ENCODE measurements around the gene KLRD1.

- no peak for TF ChIP-seq CTCF (conservative IDR thresholded peaks at IDR 0.05 in 1 of 2, IDR thresholded peaks at IDR 0.05 in 1 of 2; ENCODE audit: low read depth in 1 of 2, low read length in 2 of 2)
- no peak for TF ChIP-seq EZH2 (IDR thresholded peaks at IDR 0.05; ENCODE audit: low read length, missing control alignments)
Measured at GRCh38 chr12:10358131-10358530, 50.5 kb downstream of the KLRD1 start.
